RWPE1 (cell line): ENCODE results near the gene CLEC4C.
"Not testable (repeated sequence)": the region's sequence is repeated elsewhere in the genome, so short reads cannot be mapped to it uniquely, and the experiment has no call there.

Experiments used
- CTCF ChIA-PET: fragments of 350-600 bp; sonication (Branson Sonifier 250); formaldehyde crosslinking; extraction: SDS; loops from one replicate; lab custom pipeline; 2021; lab: Yijun Ruan, JAX
- POLR2A ChIA-PET: fragments of 400-600 bp; formaldehyde crosslinking; extraction: SDS; loops from one replicate; lab custom pipeline; 2020; ENCODE audit warnings: antibody characterized with exemption; ENCODE audit not compliant: low non-redundant PET; lab: Yijun Ruan, JAX
- DNase-seq: peaks from one replicate; pipeline ENCODE4 v3.0.0; 2012; ENCODE audit warnings: low spot score
- H3K27ac ChIP-seq: fragments of 450-650 bp; 2 replicates; pipeline ENCODE4 v1.5.1; 2017
- CTCF ChIP-seq: fragments of 450-650 bp; conservative IDR thresholded peaks from 2 replicates; pipeline ENCODE4 v1.5.1; 2017; ENCODE audit warnings: low read depth, mild to moderate bottlenecking

Gene CLEC4C

GRCh38 chr12:7751394-7751793 lies 4.2 kb upstream of the CLEC4C start:
- no peak for DNase-seq
- ChIA-PET POLR2A (no interaction called here), CTCF (no interaction called here)

GRCh38 chr12:7750350-7750749 lies 3.2 kb upstream of the CLEC4C start:
- CTCF ChIA-PET = no interaction called here
- H3K27ac ChIP-seq = no peak overlapping the region
- POLR2A ChIA-PET = no interaction called here
- no peak for DNase-seq
- TF ChIP-seq CTCF = no peak

More at GRCh38 chr12:7751394-7751793, 4.2 kb upstream of the CLEC4C start:
- TF ChIP-seq CTCF = no peak
- H3K27ac ChIP-seq = no peak overlapping the region

GRCh38 chr12:7749442-7749841 lies 2.3 kb upstream of the CLEC4C start:
- ChIA-PET CTCF (no interaction called here), POLR2A (no interaction called here)
- TF ChIP-seq CTCF = no peak
- no peak for DNase-seq
- no peak overlapping the region for H3K27ac ChIP-seq

- POLR2A ChIA-PET = no interaction called here
- CTCF ChIA-PET = interaction anchor here (0.6 kb wide), 3 partner anchors 159 to 1412 kb away, joined by 3 to 4 read pairs (median 3); no protein-coding TSS in a partner anchor
- TF ChIP-seq CTCF = no peak
- no peak for DNase-seq
- H3K27ac ChIP-seq = no peak overlapping the region
These were observed 1.7 kb upstream of the CLEC4C start for GRCh38 chr12:7748852-7749251.

- ChIA-PET POLR2A (no interaction called here), CTCF (no interaction called here)
- no peak overlapping the region for H3K27ac ChIP-seq
- no peak for TF ChIP-seq CTCF
- no peak for DNase-seq
These were observed 14.2 kb downstream of the CLEC4C start for GRCh38 chr12:7732993-7733392.

- no peak for DNase-seq
- ChIA-PET CTCF (no interaction called here), POLR2A (no interaction called here)
- TF ChIP-seq CTCF = no peak
- H3K27ac ChIP-seq = no peak overlapping the region
These were observed 15.7 kb downstream of the CLEC4C start for GRCh38 chr12:7731486-7731885.

GRCh38 chr12:7730984-7731383 lies 16.2 kb downstream of the CLEC4C start:
- CTCF ChIA-PET, H3K27ac ChIP-seq, POLR2A ChIA-PET, DNase-seq: not testable (repeated sequence)
